GM21381 (cell line): ENCODE results near the gene PRAMEF7.
"Not testable (repeated sequence)": the region's sequence is repeated elsewhere in the genome, so short reads cannot be mapped to it uniquely, and the experiment has no call there.

Source experiments
- ATAC-seq: cut with Tn5 transposase; IDR thresholded peaks from one replicate; pipeline ENCODE4 v1.9.1; 2021; ENCODE audit warnings: mild to moderate bottlenecking, moderate library complexity; ENCODE audit not compliant: unreplicated experiment

Gene PRAMEF7

DNA sequence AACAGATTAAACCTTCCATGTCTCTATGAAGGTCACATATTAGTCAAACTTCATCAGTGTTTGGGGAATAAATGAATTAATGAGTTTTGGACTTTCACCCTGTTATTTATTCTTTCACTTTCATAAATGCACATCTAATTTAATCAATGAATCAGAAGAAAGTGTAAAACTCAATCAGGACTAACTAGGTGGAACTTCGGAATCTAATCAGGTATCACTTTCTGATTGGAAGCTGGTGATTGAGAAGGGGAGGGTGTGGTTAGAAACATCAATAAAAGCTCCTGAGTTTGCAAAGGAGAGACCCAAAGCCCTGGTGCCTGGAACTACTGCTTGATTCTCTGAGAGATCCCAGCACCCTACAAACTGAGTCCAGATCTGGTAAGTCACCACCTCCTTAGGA, at the start of gene PRAMEF7:
TSS of gene PRAMEF7 (plus strand) at position 301 of the 400 bp plus-strand sequence. CDS start 1,083 bp downstream, outside the sequence.
- not testable (repeated sequence) for ATAC-seq

DNA sequence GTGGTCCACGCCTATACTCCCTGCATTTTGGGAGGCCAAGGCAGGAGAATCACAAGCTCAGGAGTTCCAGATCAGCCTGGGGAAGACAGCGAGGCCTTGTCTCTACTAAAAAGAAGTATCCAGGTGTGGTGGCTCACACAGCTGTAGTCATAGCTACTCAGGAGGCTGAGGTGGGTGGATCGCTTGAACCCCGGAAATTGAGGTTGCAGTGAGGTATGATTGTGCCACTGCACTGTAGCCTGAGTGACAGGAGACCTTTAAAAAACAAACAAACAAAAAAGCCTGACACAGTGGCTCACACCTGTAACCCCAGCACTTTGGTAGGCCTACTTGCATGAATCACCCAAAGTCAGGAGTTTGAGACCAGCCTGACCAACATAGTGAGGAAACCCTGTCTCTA, 38.0 kb upstream of the PRAMEF7 start:
- ATAC-seq: not testable (repeated sequence)

DNA sequence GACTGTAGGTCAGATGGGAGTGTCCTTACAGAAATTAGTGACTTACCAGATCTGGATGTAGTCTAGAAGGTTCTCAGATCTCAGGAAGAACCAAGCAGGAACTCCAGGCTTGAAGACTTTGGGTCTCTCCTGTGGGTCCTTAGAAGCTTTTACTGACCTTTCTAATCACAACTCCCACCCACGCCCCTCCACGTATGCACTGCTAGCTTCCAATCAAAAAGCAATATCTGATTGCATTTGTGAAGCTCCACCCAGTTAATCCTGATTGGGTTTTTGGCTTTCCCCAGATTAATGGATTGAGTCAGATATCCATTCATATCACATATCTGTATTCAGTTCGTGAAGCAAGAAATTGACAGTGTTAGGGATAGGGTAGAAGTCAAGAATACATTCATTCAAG, 30.3 kb upstream of the PRAMEF7 start, which contains the start of gene PRAMEF4:
TSS of gene PRAMEF4 (minus strand) at position 101 of the 400 bp plus-strand sequence. CDS start 2,807 bp downstream, outside the sequence.
- ATAC-seq: not testable (repeated sequence)

DNA sequence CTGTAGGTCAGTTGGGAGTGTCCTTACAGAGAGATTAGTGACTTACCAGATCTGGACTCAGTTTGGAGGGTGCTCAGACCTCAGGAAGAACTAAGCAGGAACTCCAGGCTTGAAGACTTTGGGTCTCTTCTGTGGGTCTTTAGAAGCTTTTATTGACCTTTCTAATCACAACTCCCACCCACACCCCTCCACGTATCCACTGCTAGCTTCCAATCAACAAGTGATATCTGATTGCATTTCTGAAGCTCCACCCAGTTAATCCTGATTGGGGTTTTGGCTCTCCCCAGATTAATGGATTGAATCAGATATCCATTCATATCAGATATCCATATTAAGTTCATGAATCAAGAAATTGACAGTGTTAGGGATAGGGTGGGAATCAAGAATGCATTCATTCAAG, 18.2 kb upstream of the PRAMEF7 start, which contains the start of gene PRAMEF10:
TSS of gene PRAMEF10 (minus strand) at position 101 of the 400 bp plus-strand sequence. CDS start 2,423 bp downstream, outside the sequence.
- not testable (repeated sequence) for ATAC-seq

DNA sequence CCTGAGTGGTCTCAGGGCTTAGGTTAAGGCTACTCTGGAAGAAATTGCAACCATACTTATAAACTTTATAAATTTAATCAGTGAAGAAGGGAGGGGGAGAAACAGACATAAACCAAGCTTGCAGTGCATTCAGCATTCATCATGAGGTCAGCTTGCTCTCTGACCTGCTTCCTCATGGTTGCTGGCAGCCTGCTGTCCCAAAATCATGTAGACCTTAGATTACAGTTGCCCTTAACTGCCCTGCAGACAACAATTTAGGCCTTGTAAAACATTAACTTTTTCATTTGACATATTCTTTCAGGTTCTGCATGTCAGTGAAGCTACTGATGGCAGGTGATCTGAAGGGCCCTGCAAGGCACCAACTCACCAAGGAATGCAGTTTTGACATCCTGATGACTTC, 17.2 kb upstream of the PRAMEF7 start:
- ATAC-seq: not testable (repeated sequence)

DNA sequence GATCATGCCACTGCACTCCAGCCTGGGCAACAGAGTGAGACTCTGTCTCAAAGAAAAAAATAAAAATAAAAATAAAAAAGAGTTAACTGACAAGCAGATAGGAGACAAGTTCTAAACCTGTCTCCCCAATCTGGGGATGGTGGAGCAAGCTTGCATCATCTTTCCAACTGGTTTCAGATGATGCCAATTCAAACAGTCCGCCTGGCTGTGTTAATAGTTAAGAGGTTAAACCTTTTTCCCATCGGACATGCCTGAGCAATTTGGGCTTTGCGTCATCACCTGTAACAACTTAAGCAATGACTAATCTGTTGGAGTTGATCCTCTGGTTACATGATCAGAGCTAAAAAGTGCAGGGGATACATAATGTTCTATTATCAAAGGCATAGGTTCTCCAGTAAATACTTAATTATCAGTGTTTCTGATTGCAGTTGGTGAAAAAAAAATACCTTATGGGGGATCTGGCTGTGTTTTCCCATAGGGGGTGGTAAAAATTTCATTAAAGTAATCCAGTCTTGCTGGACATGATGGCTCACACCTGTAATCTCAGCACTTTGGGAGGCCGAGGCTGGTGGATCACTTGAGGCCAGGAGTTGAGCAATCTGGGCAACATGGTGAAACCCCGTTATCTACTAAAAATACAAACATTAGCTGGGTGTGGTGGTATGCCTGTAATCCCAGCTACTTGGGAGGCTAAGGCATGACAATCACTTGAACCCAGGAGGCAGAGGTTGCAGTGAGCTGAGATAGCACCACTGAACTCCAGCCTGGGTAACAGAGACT, 12.4 kb upstream of the PRAMEF7 start:
- ATAC-seq: not testable (repeated sequence)

DNA sequence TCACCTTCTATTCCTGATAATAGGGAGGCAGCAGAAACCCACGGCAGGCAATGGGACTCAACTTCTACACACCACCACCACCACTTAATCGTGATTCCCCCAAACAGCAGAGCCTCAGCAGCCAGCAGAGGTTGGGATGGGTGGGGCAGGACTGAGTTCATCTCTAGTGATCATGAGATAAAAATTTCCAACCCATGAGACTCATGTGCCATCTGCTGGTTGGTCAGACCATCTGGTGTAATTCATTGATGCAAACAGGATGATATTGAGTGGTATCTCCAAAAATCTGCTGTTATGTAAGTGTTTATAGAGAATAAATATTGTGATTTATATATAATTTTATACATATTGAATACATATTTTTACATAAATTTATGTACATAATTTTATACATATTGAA, 5.3 kb downstream of the PRAMEF7 start:
- ATAC-seq: not testable (repeated sequence)

DNA sequence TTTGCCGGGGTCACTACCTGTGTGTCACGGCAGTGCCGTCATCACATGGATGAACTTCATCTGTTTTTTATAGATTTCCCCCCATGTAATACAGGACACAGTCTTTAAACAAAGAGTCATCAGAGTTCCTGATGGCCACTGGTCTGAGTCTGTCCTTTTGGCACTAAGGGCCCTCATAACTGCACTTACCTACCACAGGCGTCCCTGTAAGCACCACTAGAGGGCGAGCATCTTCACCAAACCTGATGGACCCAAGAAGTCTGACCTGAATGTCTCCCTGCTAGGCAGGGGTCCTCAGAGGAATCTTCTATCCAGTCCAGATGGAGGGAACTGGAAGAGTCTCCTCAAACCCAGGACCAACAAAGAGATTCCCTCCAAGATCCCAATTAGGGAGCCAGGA, 8.0 kb downstream of the PRAMEF7 start:
- ATAC-seq: not testable (repeated sequence)

DNA sequence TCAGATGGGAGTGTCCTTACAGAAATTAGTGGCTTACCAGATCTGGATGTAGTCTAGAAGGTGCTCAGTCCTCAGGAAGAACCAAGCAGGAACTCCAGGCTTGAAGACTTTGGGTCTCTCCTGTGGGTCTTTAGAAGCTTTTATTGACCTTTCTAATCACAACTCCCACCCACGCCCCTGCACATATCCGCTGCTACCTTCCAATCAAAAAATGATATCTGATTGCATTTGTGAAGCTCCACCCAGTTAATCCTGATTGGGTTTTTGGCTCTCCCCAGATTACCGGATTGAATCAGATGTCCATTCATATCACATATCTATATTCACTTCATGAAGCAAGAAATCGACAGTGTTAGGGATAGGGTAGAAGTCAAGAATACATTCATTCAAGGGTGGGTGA, 31.1 kb downstream of the PRAMEF7 start, which contains the start of gene PRAMEF6:
TSS of gene PRAMEF6 (minus strand) at position 101 of the 400 bp plus-strand sequence. CDS start 5,062 bp downstream, outside the sequence.
- not testable (repeated sequence) for ATAC-seq
